ENCODE data around the gene LOXL3.
A peak's percentile ranks its signal among the peaks of the same experiment; 100 is the strongest.

The LOXL3 gene

DNA sequence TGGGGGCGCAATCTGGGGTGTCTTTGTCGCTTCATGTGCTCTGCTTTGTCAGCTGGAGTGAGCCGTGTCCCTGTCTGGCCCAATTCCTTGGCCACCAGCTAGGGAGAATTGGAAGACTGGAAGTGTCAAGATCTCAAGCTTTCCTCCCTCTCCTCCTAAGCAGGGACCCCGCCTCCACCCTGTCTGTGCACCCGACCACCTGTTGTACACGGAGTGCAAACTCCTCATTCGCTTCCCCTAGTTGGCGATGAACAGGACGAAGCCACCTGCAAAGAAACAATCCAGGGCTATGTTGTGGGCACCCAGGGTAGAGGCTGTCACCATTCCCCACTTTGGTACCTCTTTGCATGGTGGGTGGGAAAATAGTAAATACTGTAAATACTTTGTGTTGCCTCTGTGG is 26.0 kb downstream of the LOXL3 start:
- DNase-seq (ENCODE audit: low read depth), result no peak
- TF ChIP-seq, protein P1, sequence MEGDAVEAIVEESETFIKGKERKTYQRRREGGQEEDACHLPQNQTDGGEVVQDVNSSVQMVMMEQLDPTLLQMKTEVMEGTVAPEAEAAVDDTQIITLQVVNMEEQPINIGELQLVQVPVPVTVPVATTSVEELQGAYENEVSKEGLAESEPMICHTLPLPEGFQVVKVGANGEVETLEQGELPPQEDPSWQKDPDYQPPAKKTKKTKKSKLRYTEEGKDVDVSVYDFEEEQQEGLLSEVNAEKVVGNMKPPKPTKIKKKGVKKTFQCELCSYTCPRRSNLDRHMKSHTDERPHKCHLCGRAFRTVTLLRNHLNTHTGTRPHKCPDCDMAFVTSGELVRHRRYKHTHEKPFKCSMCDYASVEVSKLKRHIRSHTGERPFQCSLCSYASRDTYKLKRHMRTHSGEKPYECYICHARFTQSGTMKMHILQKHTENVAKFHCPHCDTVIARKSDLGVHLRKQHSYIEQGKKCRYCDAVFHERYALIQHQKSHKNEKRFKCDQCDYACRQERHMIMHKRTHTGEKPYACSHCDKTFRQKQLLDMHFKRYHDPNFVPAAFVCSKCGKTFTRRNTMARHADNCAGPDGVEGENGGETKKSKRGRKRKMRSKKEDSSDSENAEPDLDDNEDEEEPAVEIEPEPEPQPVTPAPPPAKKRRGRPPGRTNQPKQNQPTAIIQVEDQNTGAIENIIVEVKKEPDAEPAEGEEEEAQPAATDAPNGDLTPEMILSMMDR (IDR thresholded peaks at IDR 0.05; ENCODE audit: low read depth, low read length, missing control alignments), result no peak
- H3K4me3 ChIP-seq (ENCODE audit: low read depth, low read length), result peak overlapping the region; percentile 99; the same call in 1 of the 2 replicates

DNA sequence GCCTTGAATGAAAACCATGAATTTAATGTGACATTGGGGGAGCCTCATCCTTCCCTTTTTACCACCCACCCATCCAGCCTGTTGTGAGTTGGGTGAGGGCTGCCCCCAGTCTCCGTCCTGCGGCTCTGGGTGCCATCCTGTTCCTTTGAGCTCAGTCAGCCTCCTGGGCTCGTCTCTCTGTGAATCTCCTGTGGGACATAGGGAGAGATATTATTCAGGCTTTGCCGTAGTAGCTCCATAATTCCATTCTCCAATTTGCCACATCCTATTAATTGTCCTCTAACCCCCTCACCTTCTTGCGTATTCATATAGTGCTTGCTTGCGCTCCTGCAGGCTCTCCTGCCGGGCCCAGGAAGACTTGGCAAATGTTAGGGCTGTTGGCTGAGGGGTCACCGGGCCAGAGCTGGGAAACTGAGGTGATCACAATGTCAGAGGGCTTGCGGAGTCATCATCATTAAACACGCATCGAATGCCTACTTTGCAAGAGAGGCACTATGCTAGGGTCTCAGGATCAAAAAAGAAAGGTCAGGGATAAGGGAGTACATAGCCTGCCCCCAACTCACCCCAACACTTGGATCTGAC is 27.0 kb downstream of the LOXL3 start:
- no peak for DNase-seq (ENCODE audit: low read depth)
- TF ChIP-seq, protein P1 (IDR thresholded peaks at IDR 0.05; ENCODE audit: low read depth, low read length, missing control alignments), result no peak
- H3K4me3 ChIP-seq (ENCODE audit: low read depth, low read length), result no peak overlapping the region

DNA sequence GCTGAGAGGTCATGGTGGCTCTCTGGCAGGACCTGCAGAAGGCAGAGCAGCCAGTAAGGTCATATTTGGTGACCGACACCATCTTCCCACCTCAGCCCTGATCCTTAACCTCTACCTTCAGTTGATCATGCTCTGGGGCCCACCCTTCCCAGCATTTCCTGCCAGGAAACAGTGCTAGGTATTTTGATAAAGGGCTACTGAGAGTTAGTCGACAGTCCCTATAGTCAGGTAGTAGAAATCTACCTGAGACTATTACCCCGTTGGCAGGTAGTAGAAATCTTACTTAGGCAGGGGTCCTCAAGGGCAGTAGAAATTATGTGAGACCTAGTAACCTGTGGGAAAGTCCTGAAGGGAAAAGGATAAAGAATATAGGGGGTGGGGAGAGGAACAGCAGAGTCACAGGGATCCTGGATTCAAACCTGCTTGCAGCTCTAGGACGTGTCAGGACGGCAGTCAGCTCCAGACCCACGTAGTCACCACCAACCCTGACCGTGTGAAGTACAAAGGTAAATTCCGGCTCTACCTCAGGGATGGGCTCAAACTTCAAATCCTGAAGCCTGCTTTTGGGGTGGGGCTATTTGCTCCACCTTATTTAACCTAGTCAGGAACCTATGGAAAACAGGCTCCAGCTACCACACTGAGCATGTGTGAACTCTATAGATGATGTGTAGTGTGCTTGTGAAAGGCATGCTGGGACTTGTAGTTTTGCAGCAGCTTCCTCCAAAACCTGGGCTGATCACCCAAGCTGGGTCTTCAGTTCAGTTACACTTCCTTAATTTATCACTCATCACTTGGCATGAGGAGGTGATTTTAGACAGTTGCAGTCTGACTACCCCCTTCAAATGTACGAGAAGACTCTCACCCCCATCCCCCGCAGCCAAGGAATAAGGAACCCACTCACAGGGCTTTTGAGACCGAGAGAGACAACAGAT is 27.8 kb downstream of the LOXL3 start, which contains the start of gene DQX1:
DQX1 (minus strand) TSS at position 515 of the 932 bp plus-strand sequence; CDS start at position 13, 502 bp downstream.
- TF ChIP-seq, protein P1 (IDR thresholded peaks at IDR 0.05; ENCODE audit: low read depth, low read length, missing control alignments), result no peak
- peak; percentile 61 for DNase-seq (ENCODE audit: low read depth)
- no peak within 1 kb of the TSS for H3K4me3 ChIP-seq (ENCODE audit: low read depth, low read length)

DNA sequence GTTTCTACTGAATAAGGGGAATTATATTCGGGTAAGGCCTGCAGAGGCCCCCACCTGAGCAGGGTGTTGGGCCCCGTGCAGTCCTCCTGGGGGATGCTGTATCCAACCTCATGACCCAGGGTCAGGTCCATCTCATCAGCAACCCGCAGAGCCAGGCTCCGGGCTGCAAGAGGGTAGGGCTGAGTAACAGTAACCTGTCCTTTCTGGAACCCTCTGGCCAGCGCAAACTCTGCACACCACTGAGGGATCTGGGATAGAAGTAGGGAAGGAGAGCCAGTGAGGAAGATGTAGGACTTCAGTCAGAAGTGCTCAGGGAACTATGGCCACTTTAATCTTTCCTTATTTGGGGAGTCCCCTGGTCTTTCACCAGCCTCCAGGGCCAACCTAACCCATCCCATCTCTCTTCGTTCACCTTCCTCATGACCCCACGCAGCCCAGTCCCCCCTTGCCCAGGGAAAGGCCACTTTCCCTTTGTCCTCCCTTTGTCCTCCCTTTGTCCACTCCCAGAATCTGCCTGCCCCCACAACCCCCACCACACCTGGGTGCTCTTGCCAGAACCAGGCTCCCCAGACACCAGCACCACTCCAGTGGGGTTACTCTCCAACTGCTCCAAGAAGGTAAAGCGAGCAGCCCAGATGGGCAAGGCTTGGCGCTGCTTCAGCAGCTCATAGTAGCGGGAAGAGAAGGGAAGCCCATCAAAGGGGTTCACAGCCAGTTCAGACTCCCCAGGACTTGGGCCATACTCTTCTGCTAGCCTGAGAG is 28.6 kb downstream of the LOXL3 start:
- H3K4me3 ChIP-seq (ENCODE audit: low read depth, low read length), result no peak overlapping the region
- DNase-seq (ENCODE audit: low read depth), result no peak
- TF ChIP-seq, protein P1 (IDR thresholded peaks at IDR 0.05; ENCODE audit: low read depth, low read length, missing control alignments), result no peak

DNA sequence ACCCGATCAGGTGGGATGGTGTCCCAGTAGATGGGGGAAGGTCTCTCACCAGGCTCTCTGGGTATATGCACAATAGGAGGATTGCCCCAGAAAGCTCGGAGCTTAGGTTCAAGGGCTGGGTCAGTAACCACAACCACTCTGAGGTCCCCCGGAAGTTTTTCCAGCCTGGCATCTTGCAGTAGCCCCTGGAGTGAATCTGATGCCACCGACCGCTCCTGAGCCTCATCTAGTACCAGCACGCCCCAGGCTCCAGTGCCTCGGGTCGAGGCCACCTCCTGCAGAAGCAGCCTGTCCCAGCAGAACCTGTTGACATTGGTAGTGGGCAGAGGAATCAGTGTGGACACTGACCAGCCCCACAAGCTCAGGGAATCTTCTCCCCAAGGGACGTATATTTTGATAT is 29.7 kb downstream of the LOXL3 start:
- DNase-seq (ENCODE audit: low read depth), result no peak
- H3K4me3 ChIP-seq (ENCODE audit: low read depth, low read length), result no peak overlapping the region
- TF ChIP-seq, protein P1 (IDR thresholded peaks at IDR 0.05; ENCODE audit: low read depth, low read length, missing control alignments), result no peak

DNA sequence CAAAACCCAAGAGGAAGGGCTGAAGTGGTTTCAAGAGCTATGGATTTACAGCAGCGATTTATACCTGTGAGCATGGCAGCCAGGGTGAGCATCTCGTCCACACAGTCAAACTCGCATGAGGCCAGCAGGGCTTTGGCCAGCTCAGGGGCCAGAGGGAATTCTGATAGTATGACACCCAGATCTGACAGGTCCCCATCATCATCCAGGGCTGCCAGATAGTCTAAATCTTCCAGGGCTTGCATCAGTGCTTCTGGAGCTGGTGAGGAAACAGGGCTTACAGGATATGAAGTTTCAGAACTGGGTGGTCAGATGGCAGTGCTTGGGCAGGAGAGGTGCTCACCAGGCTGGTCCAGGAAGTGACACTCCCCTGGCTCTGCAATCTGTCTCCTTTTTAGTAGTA is 31.2 kb downstream of the LOXL3 start:
- DNase-seq (ENCODE audit: low read depth), result no peak
- H3K4me3 ChIP-seq (ENCODE audit: low read depth, low read length), result no peak overlapping the region
- TF ChIP-seq, protein P1 (IDR thresholded peaks at IDR 0.05; ENCODE audit: low read depth, low read length, missing control alignments), result no peak

All from GM12864 (cell line).